T-cell (primary cell): ENCODE data around the gene WIPF3. TPM values are rescaled to one million over a fixed set of nuclear protein-coding genes. Genes with fewer than 3 reads are reported as not detected.

Experiments used
- ATAC-seq, 4 experiments: fragments of 200-7000 bp in 3 of 4; fragments of 150-1000 bp in 1 of 4; cut with Tn5 transposase; replicated peaks in 1 of 4; 1 replicate in 3 of 4; 2 replicates in 1 of 4; pipeline ENCODE4 v1.10.0; 2021; ENCODE audit warnings: moderate library complexity in 3 of 4, mild to moderate bottlenecking in 2 of 4, moderate number of reproducible peaks in 1 of 4
- CTCF ChIA-PET, 2 donors: fragments of 300-600 bp; sonication (Branson Sonifier 250); formaldehyde crosslinking; loops; one replicate each; lab custom pipeline; 2022; ENCODE audit warnings: antibody characterized with exemption in 2 of 2; lab: Charles Lee
- POLR2A ChIA-PET, 2 donors: fragments of 300-600 bp; sonication (Branson Sonifier 250); formaldehyde crosslinking; loops; one replicate each; lab custom pipeline; 2022; ENCODE audit warnings: antibody characterized with exemption in 2 of 2; lab: Charles Lee
- DNase-seq, 35 experiments: peaks; one replicate each; pipeline versions ENCODE4 v3.0.0 to v3.0.0-alpha.2; 2013 to 2023
- H3K27ac ChIP-seq: one replicate; pipeline ENCODE4 v1.5.1; 2013; ENCODE audit warnings: low read length
- H3K27me3 ChIP-seq, 2 experiments: replicated peaks in 1 of 2; 1 replicate in 1 of 2; 2 replicates in 1 of 2; pipeline versions ENCODE4 v1.6.1 to v1.7.0; 2013; ENCODE audit warnings: low read length in 1 of 2, mixed read lengths in 1 of 2; ENCODE audit not compliant: control insufficient read depth in 2 of 2, insufficient read depth in 2 of 2; ENCODE audit errors: extremely low read depth in 1 of 2
- H3K36me3 ChIP-seq, 2 donors: 1 replicate in 1 of 2; 2 replicates in 1 of 2; pipeline versions ENCODE4 v1.6.1 to v1.7.0; 2013; ENCODE audit warnings: low read length in 1 of 2; ENCODE audit not compliant: control insufficient read depth in 2 of 2, insufficient read depth in 1 of 2; ENCODE audit errors: extremely low read depth in 1 of 2
- H3K4me1 ChIP-seq, 2 experiments: 1 replicate in 1 of 2; 2 replicates in 1 of 2; pipeline versions ENCODE4 v1.6.1 to v1.7.0; 2013; ENCODE audit warnings: low read length in 2 of 2, mixed read lengths in 1 of 2; ENCODE audit not compliant: insufficient read depth in 2 of 2, control insufficient read depth in 1 of 2; ENCODE audit errors: extremely low read depth in 1 of 2
- H3K4me3 ChIP-seq, 2 donors: 1 replicate in 1 of 2; 2 replicates in 1 of 2; pipeline versions ENCODE4 v1.5.1 to v1.7.0; 2013; ENCODE audit warnings: mild to moderate bottlenecking in 2 of 2, low read length in 1 of 2, moderate library complexity in 1 of 2; ENCODE audit not compliant: control insufficient read depth in 1 of 2; ENCODE audit errors: extremely low read depth in 1 of 2
- H3K9me3 ChIP-seq: 2 replicates; pipeline ENCODE4 v1.7.0; 2013
- H3K27ac Mint-ChIP-seq, 2 donors: one replicate each; pipeline ENCODE4 v1.8.0; 2020 to 2021; ENCODE audit warnings: mild to moderate bottlenecking in 2 of 2, mixed read lengths in 2 of 2
- H3K27me3 Mint-ChIP-seq, 2 donors: one replicate each; pipeline ENCODE4 v1.8.0; 2021 to 2022; ENCODE audit warnings: mixed read lengths in 2 of 2
- H3K36me3 Mint-ChIP-seq: one replicate; pipeline ENCODE4 v1.8.0; 2021; ENCODE audit warnings: mixed read lengths
- H3K4me1 Mint-ChIP-seq, 3 donors: one replicate each; pipeline ENCODE4 v1.8.0; 2020 to 2022; ENCODE audit warnings: mixed read lengths in 3 of 3, mild to moderate bottlenecking in 1 of 3
- H3K4me3 Mint-ChIP-seq, 3 donors: one replicate each; pipeline ENCODE4 v1.8.0; 2020 to 2022; ENCODE audit warnings: mild to moderate bottlenecking in 3 of 3, mixed read lengths in 3 of 3, moderate library complexity in 3 of 3
- H3K9me3 Mint-ChIP-seq, 3 donors: one replicate each; pipeline ENCODE4 v1.8.0; 2020 to 2022; ENCODE audit warnings: mixed read lengths in 3 of 3
- WGBS: methylation state at CpG from one replicate; pipeline ENCODE4 v1.1.5; 2013; ENCODE audit warnings: missing lambda C conversion rate; ENCODE audit not compliant: insufficient coverage; 5-methylcytosine and 5-hydroxymethylcytosine counted together
- total RNA-seq, 35 experiments: library from RNA in 6 of 35; stranded (reverse) in 6 of 35; fragments of 120-200 nt in 1 of 35; gene quantifications; one replicate each; pipeline versions ENCODE4 v1.2.1 to v1.2.4 and lab custom pipeline; 2013 to 2026

WIPF3 gene
- total RNA-seq, 5 donors from 2014 or later (not counting 1 experiment from before 2014, with no cell fraction given) = 0.06 to 0.16 (median 0.07) TPM; not detected in 2

GRCh38 chr7:29879609-29880008 is 73.3 kb downstream of the WIPF3 start:
- CTCF ChIA-PET = interaction anchor here (0.8 to 1.1 kb wide), 2 partner anchors 41 to 173 kb away, joined by 3 read pairs; no protein-coding TSS in a partner anchor
- Histone ChIP-seq H3K4me3 (no peak overlapping the region), H3K36me3 (no peaks in the 10 kb centered on the region), H3K27me3 (peaks cover 2 to 17% of the 10 kb centered on the region in 2 experiments), H3K9me3 (no peaks in the 10 kb centered on the region), H3K4me1 (peaks cover 0 to 5% of the 10 kb centered on the region in 2 experiments), H3K27ac (no peak overlapping the region)
- no CpG with 5 or more reads among the region's 2 CpGs for WGBS
- Mint-ChIP-seq H3K4me3 (no peak overlapping the region), H3K9me3 (no peaks in the 10 kb centered on the region), H3K27me3 (peaks cover 21 to 26% of the 10 kb centered on the region in 2 donors), H3K36me3 (no peaks in the 10 kb centered on the region), H3K4me1 (peaks cover 0 to 14% (median 11%) of the 10 kb centered on the region in 3 donors), H3K27ac (no peak overlapping the region)
- no peak for DNase-seq
- no peak for ATAC-seq
- POLR2A ChIA-PET = no interaction called here

GRCh38 chr7:29881724-29882123 is 75.4 kb downstream of the WIPF3 start:
- Mint-ChIP-seq H3K9me3 (no peaks in the 10 kb centered on the region), H3K4me3 (no peak overlapping the region), H3K27me3 (peaks cover 20 to 31% of the 10 kb centered on the region in 2 donors), H3K36me3 (no peaks in the 10 kb centered on the region), H3K27ac (no peak overlapping the region), H3K4me1 (peaks cover 0 to 16% (median 11%) of the 10 kb centered on the region in 3 donors)
- ChIA-PET CTCF (no interaction called here), POLR2A (no interaction called here)
- H3K36me3 ChIP-seq = no peaks in the 10 kb centered on the region
- peaks cover 2 to 13% of the 10 kb centered on the region in 2 experiments for H3K27me3 ChIP-seq
- DNase-seq (no peak), ATAC-seq (no peak)
- H3K9me3 ChIP-seq = no peaks in the 10 kb centered on the region
- H3K4me1 ChIP-seq = peaks cover 0 to 5% of the 10 kb centered on the region in 2 experiments
- WGBS = 66% methylated on average over 4 of the region's 7 CpGs
- no peak overlapping the region for H3K27ac ChIP-seq
- H3K4me3 ChIP-seq = no peak overlapping the region

GRCh38 chr7:29882481-29882880 is 76.2 kb downstream of the WIPF3 start:
- Mint-ChIP-seq H3K27me3 (peaks cover 17 to 29% of the 10 kb centered on the region in 2 donors), H3K27ac (no peak overlapping the region), H3K9me3 (no peaks in the 10 kb centered on the region), H3K36me3 (no peaks in the 10 kb centered on the region), H3K4me1 (peaks cover 0 to 16% (median 11%) of the 10 kb centered on the region in 3 donors), H3K4me3 (peak overlapping the region in 1 of 3 donors; percentile 61)
- POLR2A ChIA-PET = interaction anchor here in 1 of 2 donors (0.6 kb wide), 1 partner anchor 251 kb away, joined by 3 read pairs; no protein-coding TSS in a partner anchor
- ATAC-seq (no peak), DNase-seq (no peak)
- Histone ChIP-seq H3K4me3 (no peak overlapping the region), H3K9me3 (no peaks in the 10 kb centered on the region), H3K27me3 (peaks cover 2 to 13% of the 10 kb centered on the region in 2 experiments), H3K4me1 (peaks cover 0 to 5% of the 10 kb centered on the region in 2 experiments), H3K36me3 (no peaks in the 10 kb centered on the region), H3K27ac (no peak overlapping the region)
- WGBS = 78% methylated on average over 1 of the region's 1 CpG
- CTCF ChIA-PET = no interaction called here

GRCh38 chr7:29883462-29884398 is 77.4 kb downstream of the WIPF3 start:
- H3K27me3 Mint-ChIP-seq = peaks cover 11 to 27% of the 10 kb centered on the region in 2 donors
- Histone ChIP-seq H3K27ac (no peak overlapping the region), H3K4me3 (peak overlapping the region in 1 of 2 donors; percentile 26), H3K27me3 (peaks cover 2 to 13% of the 10 kb centered on the region in 2 experiments), H3K36me3 (no peaks in the 10 kb centered on the region), H3K4me1 (peaks cover 0 to 5% of the 10 kb centered on the region in 2 experiments), H3K9me3 (no peaks in the 10 kb centered on the region)
- peak in 1 of 35 experiments; percentile 4 for DNase-seq
- peak overlapping the region in 2 of 3 donors; percentile 51 to 61 for H3K4me3 Mint-ChIP-seq
- H3K27ac Mint-ChIP-seq = no peak overlapping the region
- no peaks in the 10 kb centered on the region for H3K9me3 Mint-ChIP-seq
- H3K4me1 Mint-ChIP-seq = peaks cover 0 to 14% (median 11%) of the 10 kb centered on the region in 3 donors
- CTCF ChIA-PET = no interaction called here
- ATAC-seq = peak in 1 of 4 experiments; percentile 23
- no peaks in the 10 kb centered on the region for H3K36me3 Mint-ChIP-seq
- POLR2A ChIA-PET = no interaction called here
- 47% methylated on average over 20 of the region's 46 CpGs for WGBS

- ChIA-PET POLR2A (no interaction called here), CTCF (no interaction called here)
- Mint-ChIP-seq H3K4me3 (peak overlapping the region; percentile 0 to 58 (median 1)), H3K27ac (no peak overlapping the region), H3K27me3 (peaks cover 11 to 27% of the 10 kb centered on the region in 2 donors), H3K9me3 (no peaks in the 10 kb centered on the region), H3K36me3 (no peaks in the 10 kb centered on the region), H3K4me1 (peaks cover 0 to 14% (median 11%) of the 10 kb centered on the region in 3 donors)
- peak in 2 of 4 experiments; percentile 35 to 42 for ATAC-seq
- Histone ChIP-seq H3K27me3 (peaks cover 2 to 13% of the 10 kb centered on the region in 2 experiments), H3K4me1 (peaks cover 0 to 5% of the 10 kb centered on the region in 2 experiments), H3K36me3 (no peaks in the 10 kb centered on the region), H3K4me3 (no peak overlapping the region), H3K27ac (no peak overlapping the region), H3K9me3 (no peaks in the 10 kb centered on the region)
- 76% methylated on average over 13 of the region's 28 CpGs for WGBS
- peak in 6 of 35 experiments; percentile 6 to 16 (median 10) for DNase-seq
Observed at GRCh38 chr7:29884399-29885272, 78.3 kb downstream of the WIPF3 start.

GRCh38 chr7:29885626-29886025 is 79.3 kb downstream of the WIPF3 start:
- no peaks in the 10 kb centered on the region for H3K9me3 Mint-ChIP-seq
- H3K4me3 Mint-ChIP-seq = peak overlapping the region in 1 of 3 donors; percentile 58
- no peak overlapping the region for H3K4me3 ChIP-seq
- H3K27ac ChIP-seq = no peak overlapping the region
- POLR2A ChIA-PET = no interaction called here
- 60% methylated on average over 1 of the region's 3 CpGs for WGBS
- no peaks in the 10 kb centered on the region for H3K9me3 ChIP-seq
- peaks cover 0 to 14% (median 11%) of the 10 kb centered on the region in 3 donors for H3K4me1 Mint-ChIP-seq
- ATAC-seq (no peak), DNase-seq (no peak)
- peaks cover 11 to 32% of the 10 kb centered on the region in 2 donors for H3K27me3 Mint-ChIP-seq
- H3K27me3 ChIP-seq = peaks cover 2 to 12% of the 10 kb centered on the region in 2 experiments
- no peaks in the 10 kb centered on the region for H3K36me3 ChIP-seq
- CTCF ChIA-PET = no interaction called here
- no peaks in the 10 kb centered on the region for H3K36me3 Mint-ChIP-seq
- H3K4me1 ChIP-seq = peaks cover 0 to 5% of the 10 kb centered on the region in 2 experiments
- H3K27ac Mint-ChIP-seq = no peak overlapping the region
